ENCODE data around the gene DMP1.

The DMP1 gene

DNA sequence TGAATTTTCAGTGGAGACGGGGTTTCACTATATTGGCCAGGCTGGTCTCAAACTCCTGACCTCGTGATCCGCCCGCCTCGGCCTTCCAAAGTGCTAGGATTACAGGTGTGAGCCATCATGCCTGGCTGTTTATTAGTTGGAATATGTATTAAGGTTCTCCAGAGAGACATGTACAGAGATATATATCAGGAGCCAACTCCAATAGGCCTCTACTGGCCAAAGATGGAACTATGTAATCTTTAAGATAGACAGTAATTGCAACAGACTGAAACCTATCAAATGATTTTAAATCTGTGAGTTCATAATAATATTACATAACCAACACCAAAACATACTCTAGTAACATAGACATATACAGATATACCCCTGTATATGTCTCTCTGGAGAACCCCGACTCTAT is 5.8 kb upstream of the DMP1 start:
- no peak overlapping the region for H3K4me3 ChIP-seq (replicated peaks; ENCODE audit: insufficient read depth, low read length)
- no peak for DNase-seq (ENCODE audit: low read depth in 1 of 2, low spot score in 1 of 2)
- TF ChIP-seq GABPA (IDR thresholded peaks at IDR 0.05; ENCODE audit: low read depth) (no peak), SPI1 (IDR thresholded peaks at IDR 0.05; ENCODE audit: borderline replicate concordance, low read depth) (no peak), POLR2AphosphoS5 (IDR thresholded peaks at IDR 0.05; ENCODE audit: low read depth) (no peak)
- TF ChIP-seq, protein P1, sequence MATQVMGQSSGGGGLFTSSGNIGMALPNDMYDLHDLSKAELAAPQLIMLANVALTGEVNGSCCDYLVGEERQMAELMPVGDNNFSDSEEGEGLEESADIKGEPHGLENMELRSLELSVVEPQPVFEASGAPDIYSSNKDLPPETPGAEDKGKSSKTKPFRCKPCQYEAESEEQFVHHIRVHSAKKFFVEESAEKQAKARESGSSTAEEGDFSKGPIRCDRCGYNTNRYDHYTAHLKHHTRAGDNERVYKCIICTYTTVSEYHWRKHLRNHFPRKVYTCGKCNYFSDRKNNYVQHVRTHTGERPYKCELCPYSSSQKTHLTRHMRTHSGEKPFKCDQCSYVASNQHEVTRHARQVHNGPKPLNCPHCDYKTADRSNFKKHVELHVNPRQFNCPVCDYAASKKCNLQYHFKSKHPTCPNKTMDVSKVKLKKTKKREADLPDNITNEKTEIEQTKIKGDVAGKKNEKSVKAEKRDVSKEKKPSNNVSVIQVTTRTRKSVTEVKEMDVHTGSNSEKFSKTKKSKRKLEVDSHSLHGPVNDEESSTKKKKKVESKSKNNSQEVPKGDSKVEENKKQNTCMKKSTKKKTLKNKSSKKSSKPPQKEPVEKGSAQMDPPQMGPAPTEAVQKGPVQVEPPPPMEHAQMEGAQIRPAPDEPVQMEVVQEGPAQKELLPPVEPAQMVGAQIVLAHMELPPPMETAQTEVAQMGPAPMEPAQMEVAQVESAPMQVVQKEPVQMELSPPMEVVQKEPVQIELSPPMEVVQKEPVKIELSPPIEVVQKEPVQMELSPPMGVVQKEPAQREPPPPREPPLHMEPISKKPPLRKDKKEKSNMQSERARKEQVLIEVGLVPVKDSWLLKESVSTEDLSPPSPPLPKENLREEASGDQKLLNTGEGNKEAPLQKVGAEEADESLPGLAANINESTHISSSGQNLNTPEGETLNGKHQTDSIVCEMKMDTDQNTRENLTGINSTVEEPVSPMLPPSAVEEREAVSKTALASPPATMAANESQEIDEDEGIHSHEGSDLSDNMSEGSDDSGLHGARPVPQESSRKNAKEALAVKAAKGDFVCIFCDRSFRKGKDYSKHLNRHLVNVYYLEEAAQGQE (IDR thresholded peaks at IDR 0.05; ENCODE audit: insufficient replicate concordance, low read depth) = no peak
- TF ChIP-seq, protein P2, sequence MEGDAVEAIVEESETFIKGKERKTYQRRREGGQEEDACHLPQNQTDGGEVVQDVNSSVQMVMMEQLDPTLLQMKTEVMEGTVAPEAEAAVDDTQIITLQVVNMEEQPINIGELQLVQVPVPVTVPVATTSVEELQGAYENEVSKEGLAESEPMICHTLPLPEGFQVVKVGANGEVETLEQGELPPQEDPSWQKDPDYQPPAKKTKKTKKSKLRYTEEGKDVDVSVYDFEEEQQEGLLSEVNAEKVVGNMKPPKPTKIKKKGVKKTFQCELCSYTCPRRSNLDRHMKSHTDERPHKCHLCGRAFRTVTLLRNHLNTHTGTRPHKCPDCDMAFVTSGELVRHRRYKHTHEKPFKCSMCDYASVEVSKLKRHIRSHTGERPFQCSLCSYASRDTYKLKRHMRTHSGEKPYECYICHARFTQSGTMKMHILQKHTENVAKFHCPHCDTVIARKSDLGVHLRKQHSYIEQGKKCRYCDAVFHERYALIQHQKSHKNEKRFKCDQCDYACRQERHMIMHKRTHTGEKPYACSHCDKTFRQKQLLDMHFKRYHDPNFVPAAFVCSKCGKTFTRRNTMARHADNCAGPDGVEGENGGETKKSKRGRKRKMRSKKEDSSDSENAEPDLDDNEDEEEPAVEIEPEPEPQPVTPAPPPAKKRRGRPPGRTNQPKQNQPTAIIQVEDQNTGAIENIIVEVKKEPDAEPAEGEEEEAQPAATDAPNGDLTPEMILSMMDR (IDR thresholded peaks at IDR 0.05; ENCODE audit: insufficient read depth, low read length) = no peak
- no peak overlapping the region for H3K27ac ChIP-seq (replicated peaks)
- no peaks in the 10 kb centered on the region for H3K27me3 ChIP-seq (ENCODE audit: insufficient read depth, poor library complexity, severe bottlenecking)

DNA sequence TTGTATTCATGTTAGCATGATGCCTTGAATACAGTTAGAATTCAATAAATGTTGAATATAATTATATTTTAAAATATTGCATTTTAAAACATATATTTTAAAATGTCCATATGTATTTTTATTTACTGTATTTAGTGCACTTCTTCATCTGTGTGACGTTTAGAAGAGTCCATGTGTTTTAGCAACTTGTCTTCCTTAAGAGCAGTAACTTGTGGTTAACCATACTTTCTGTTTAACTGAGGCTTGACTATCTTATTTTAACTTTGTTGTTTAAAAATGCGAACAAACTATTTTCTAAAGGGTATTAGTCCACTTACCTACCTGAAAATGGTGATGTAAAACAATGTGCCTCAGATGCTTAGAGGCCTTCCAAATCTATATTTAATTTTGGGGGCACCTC is 858 bp downstream of the DMP1 start:
- TF ChIP-seq POLR2AphosphoS5 (IDR thresholded peaks at IDR 0.05; ENCODE audit: low read depth) (no peak), GABPA (IDR thresholded peaks at IDR 0.05; ENCODE audit: low read depth) (no peak), SPI1 (IDR thresholded peaks at IDR 0.05; ENCODE audit: borderline replicate concordance, low read depth) (no peak)
- TF ChIP-seq, protein P2 (IDR thresholded peaks at IDR 0.05; ENCODE audit: insufficient read depth, low read length) = no peak
- no peak overlapping the region for H3K4me3 ChIP-seq (replicated peaks; ENCODE audit: insufficient read depth, low read length)
- H3K27ac ChIP-seq (replicated peaks) = no peak overlapping the region
- peaks cover 2% of the 10 kb centered on the region for H3K27me3 ChIP-seq (ENCODE audit: insufficient read depth, poor library complexity, severe bottlenecking)
- DNase-seq (ENCODE audit: low read depth in 1 of 2, low spot score in 1 of 2) = no peak

DNA sequence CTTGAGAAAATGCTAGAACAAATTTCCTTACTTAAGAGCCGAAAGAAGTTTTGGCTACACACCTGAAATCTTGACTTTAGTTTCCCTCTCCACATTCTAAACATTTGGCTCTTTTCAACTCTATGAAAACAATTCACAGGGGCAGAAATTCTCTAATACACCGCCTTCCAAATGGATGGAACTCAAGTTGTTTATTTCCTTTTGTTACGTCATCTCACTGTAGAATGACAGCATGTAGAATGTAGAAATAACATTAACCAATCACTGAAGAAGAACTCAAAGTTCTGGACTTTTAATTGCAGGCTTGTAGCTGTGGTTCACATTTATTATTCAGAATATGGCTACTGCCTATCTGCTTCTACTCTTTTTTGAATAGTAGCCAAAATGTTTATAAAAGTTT is 1.9 kb downstream of the DMP1 start:
- TF ChIP-seq, protein P1 (IDR thresholded peaks at IDR 0.05; ENCODE audit: insufficient replicate concordance, low read depth) = no peak
- TF ChIP-seq, protein P2 (IDR thresholded peaks at IDR 0.05; ENCODE audit: insufficient read depth, low read length) = no peak
- TF ChIP-seq GABPA (IDR thresholded peaks at IDR 0.05; ENCODE audit: low read depth) (no peak), SPI1 (IDR thresholded peaks at IDR 0.05; ENCODE audit: borderline replicate concordance, low read depth) (no peak), POLR2AphosphoS5 (IDR thresholded peaks at IDR 0.05; ENCODE audit: low read depth) (no peak)

DNA sequence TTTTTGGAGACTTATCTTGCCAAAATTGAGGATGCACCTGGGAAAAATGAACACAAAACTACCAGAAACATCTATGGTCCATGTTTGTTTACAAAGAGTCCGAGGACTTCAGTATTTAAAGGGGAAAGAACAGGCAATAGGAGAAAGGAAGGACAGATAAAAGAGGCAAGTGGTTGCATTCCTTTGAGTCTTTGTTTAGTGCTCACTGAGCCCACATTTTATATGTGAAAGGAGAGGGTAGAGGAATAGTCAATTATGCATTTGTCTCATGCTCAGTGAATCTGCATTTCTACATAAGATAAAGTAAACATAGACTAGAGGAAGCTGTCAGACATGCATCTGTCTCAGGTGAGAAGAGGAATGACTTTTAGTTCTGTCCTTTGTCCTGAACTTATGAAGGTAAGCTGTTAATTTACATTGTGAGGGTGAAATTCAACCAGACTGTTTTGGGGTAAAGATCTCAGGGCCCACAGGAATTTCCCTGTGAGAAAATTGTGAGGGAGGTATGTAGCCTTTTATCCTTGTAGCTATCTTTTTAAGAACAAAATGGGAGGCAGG is 4.5 kb downstream of the DMP1 start:
- Histone ChIP-seq H3K4me3 (replicated peaks; ENCODE audit: insufficient read depth, low read length) (no peak overlapping the region), H3K27me3 (ENCODE audit: insufficient read depth, poor library complexity, severe bottlenecking) (peaks cover 2% of the 10 kb centered on the region), H3K27ac (replicated peaks) (no peak overlapping the region)
- TF ChIP-seq SPI1 (IDR thresholded peaks at IDR 0.05; ENCODE audit: borderline replicate concordance, low read depth) (no peak), GABPA (IDR thresholded peaks at IDR 0.05; ENCODE audit: low read depth) (no peak), POLR2AphosphoS5 (IDR thresholded peaks at IDR 0.05; ENCODE audit: low read depth) (no peak)
- TF ChIP-seq, protein P1 (IDR thresholded peaks at IDR 0.05; ENCODE audit: insufficient replicate concordance, low read depth) = no peak
- TF ChIP-seq, protein P2 (IDR thresholded peaks at IDR 0.05; ENCODE audit: insufficient read depth, low read length) = no peak
- no peak for DNase-seq (ENCODE audit: low read depth in 1 of 2, low spot score in 1 of 2)

More for the DNA sequence above, 1.9 kb downstream of the DMP1 start:
- H3K27ac ChIP-seq (replicated peaks) = no peak overlapping the region
- no peak overlapping the region for H3K4me3 ChIP-seq (replicated peaks; ENCODE audit: insufficient read depth, low read length)
- H3K27me3 ChIP-seq (ENCODE audit: insufficient read depth, poor library complexity, severe bottlenecking) = peaks cover 2% of the 10 kb centered on the region
- no peak for DNase-seq (ENCODE audit: low read depth in 1 of 2, low spot score in 1 of 2)

All from HL-60 (cell line).